ENCODE results near the gene GNAI3.

GNAI3 gene

GRCh38 chr1:109535481-109535880, 12.9 kb upstream of the GNAI3 start:
- DNase-seq (ENCODE audit: low spot score): no peak
- no peak overlapping the region for H3K27ac ChIP-seq
- CTCF ChIA-PET: interaction anchor here (1.3 to 6.9 kb wide), 2 partner anchors 45 to 105 kb away, joined by 3 to 180 read pairs; partner anchors contain the start of gene CYB561D1
- TF ChIP-seq CTCF (conservative IDR thresholded peaks at IDR 0.05; ENCODE audit: low read depth): no peak
- POLR2A ChIA-PET (ENCODE audit: low non-redundant PET): no interaction called here

GRCh38 chr1:109535971-109536491, 12.4 kb upstream of the GNAI3 start:
- TF ChIP-seq CTCF (conservative IDR thresholded peaks at IDR 0.05; ENCODE audit: low read depth): no peak
- ChIA-PET CTCF (interaction anchor here (1.3 to 6.9 kb wide), 2 partner anchors 46 to 104 kb away, joined by 3 to 180 read pairs; partner anchors contain the start of gene CYB561D1), POLR2A (ENCODE audit: low non-redundant PET) (no interaction called here)
- no peak overlapping the region for H3K27ac ChIP-seq
- DNase-seq (ENCODE audit: low spot score): no peak

GRCh38 chr1:109537450-109538178, 10.8 kb upstream of the GNAI3 start:
- no peak for DNase-seq (ENCODE audit: low spot score)
- H3K27ac ChIP-seq: no peak overlapping the region
- ChIA-PET CTCF (no interaction called here), POLR2A (ENCODE audit: low non-redundant PET) (interaction anchor here (1.1 kb wide), 1 partner anchor 11 kb away, joined by 3 read pairs; the partner anchor contains the start of gene GNAI3)
- TF ChIP-seq CTCF (conservative IDR thresholded peaks at IDR 0.05; ENCODE audit: low read depth): no peak

- no peak for TF ChIP-seq CTCF (conservative IDR thresholded peaks at IDR 0.05; ENCODE audit: low read depth)
- ChIA-PET POLR2A (ENCODE audit: low non-redundant PET) (interaction anchor here (1.1 kb wide), 1 partner anchor 9 kb away, joined by 3 read pairs; the partner anchor contains the start of gene GNAI3), CTCF (interaction anchor here (0.6 kb wide), 2 partner anchors 48 to 107 kb away, joined by 3 read pairs; no protein-coding TSS in a partner anchor)
- H3K27ac ChIP-seq: no peak overlapping the region
- DNase-seq (ENCODE audit: low spot score): no peak
These were observed 9.4 kb upstream of the GNAI3 start for GRCh38 chr1:109538827-109539555.

- CTCF ChIA-PET: interaction anchor here (0.6 kb wide), 1 partner anchor 106 kb away, joined by 3 read pairs; no protein-coding TSS in a partner anchor
- POLR2A ChIA-PET (ENCODE audit: low non-redundant PET): no interaction called here
- no peak for DNase-seq (ENCODE audit: low spot score)
- no peak within 1 kb of the TSS for H3K27ac ChIP-seq
- TF ChIP-seq CTCF (conservative IDR thresholded peaks at IDR 0.05; ENCODE audit: low read depth): no peak
These were observed 8.7 kb upstream of the GNAI3 start, which contains the start of gene GPR61 for GRCh38 chr1:109539676-109540075. Gene GPR61 (plus strand): TSS chr1:109539872. CDS start chr1:109543023, 3,151 bp downstream.

GRCh38 chr1:109541102-109541501, 7.3 kb upstream of the GNAI3 start:
- TF ChIP-seq CTCF (conservative IDR thresholded peaks at IDR 0.05; ENCODE audit: low read depth): no peak
- ChIA-PET CTCF (interaction anchor here (0.6 to 1.5 kb wide), 3 partner anchors 9 to 492 kb away, joined by 3 to 6 read pairs (median 3); no protein-coding TSS in a partner anchor), POLR2A (ENCODE audit: low non-redundant PET) (no interaction called here)
- DNase-seq (ENCODE audit: low spot score): no peak
- no peak overlapping the region for H3K27ac ChIP-seq
